ENCODE data around the gene ZNF621. TPM values are rescaled to one million over a fixed set of nuclear protein-coding genes. Genes with fewer than 3 reads are reported as not detected.

Gene ZNF621
- total and polyA plus RNA-seq, 2 donors (not counting 1 experiment from before 2014, with no cell fraction given): 23.1 to 23.3 TPM

DNA sequence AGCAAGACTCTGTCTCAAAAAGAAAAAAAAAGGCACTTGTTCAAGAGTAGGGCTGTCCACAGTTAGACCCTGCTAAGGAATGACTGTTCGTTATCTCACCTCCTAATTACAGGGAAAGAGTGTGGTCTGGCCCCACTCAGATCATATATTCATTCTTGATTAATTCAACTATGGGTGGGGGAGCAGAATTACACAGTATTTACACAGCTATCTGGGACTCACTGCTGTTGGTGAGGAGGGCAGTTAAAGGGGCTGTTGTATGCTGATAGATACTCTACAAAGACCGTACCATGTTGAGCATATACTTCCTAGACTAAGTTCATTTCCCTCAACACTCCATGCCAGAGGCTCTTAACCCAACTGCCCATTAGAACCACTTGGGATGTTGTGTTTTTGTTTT, 22.7 kb upstream of the ZNF621 start:
- TF ChIP-seq, protein P1, sequence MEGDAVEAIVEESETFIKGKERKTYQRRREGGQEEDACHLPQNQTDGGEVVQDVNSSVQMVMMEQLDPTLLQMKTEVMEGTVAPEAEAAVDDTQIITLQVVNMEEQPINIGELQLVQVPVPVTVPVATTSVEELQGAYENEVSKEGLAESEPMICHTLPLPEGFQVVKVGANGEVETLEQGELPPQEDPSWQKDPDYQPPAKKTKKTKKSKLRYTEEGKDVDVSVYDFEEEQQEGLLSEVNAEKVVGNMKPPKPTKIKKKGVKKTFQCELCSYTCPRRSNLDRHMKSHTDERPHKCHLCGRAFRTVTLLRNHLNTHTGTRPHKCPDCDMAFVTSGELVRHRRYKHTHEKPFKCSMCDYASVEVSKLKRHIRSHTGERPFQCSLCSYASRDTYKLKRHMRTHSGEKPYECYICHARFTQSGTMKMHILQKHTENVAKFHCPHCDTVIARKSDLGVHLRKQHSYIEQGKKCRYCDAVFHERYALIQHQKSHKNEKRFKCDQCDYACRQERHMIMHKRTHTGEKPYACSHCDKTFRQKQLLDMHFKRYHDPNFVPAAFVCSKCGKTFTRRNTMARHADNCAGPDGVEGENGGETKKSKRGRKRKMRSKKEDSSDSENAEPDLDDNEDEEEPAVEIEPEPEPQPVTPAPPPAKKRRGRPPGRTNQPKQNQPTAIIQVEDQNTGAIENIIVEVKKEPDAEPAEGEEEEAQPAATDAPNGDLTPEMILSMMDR (conservative IDR thresholded peaks at IDR 0.05 in 1 of 2, IDR thresholded peaks at IDR 0.05 in 1 of 2; ENCODE audit: low read depth in 1 of 2, low read length in 2 of 2): no peak
- no peak for TF ChIP-seq EZH2 (IDR thresholded peaks at IDR 0.05; ENCODE audit: low read length, missing control alignments)
- H3K27me3 ChIP-seq (ENCODE audit: control insufficient read depth, insufficient read depth, low read length): no peaks in the 10 kb centered on the region
- H4K20me1 ChIP-seq (ENCODE audit: control insufficient read depth, extremely low read depth, insufficient read depth, low read length): no peaks in the 10 kb centered on the region
- no peak for DNase-seq (ENCODE audit: low read depth in 2 of 2)
- H3K36me3 ChIP-seq (ENCODE audit: control insufficient read depth, insufficient read depth, low read length): no peaks in the 10 kb centered on the region
- no peak overlapping the region for H3K4me3 ChIP-seq (replicated peaks in 1 of 4; ENCODE audit: control extremely low read depth in 1 of 4, insufficient read depth in 1 of 4, low read depth in 3 of 4, low read length in 4 of 4)
- no peak overlapping the region for H3K9ac ChIP-seq (ENCODE audit: insufficient read depth, low read length)
- no peak overlapping the region for H2AFZ ChIP-seq (ENCODE audit: low read length)
- H3K9me3 ChIP-seq (ENCODE audit: control insufficient read depth, insufficient read depth, low read depth, low read length): no peaks in the 10 kb centered on the region
- no peak overlapping the region for H3K4me2 ChIP-seq (ENCODE audit: extremely low read depth, insufficient read depth, low read length)
- H3K79me2 ChIP-seq (ENCODE audit: control insufficient read depth, insufficient read depth, low read length): no peaks in the 10 kb centered on the region
- H3K27ac ChIP-seq (ENCODE audit: insufficient read depth, low read length): no peak overlapping the region
- H3K4me1 ChIP-seq (ENCODE audit: control insufficient read depth, extremely low read depth, insufficient read depth, low read length): peaks cover 6% of the 10 kb centered on the region

DNA sequence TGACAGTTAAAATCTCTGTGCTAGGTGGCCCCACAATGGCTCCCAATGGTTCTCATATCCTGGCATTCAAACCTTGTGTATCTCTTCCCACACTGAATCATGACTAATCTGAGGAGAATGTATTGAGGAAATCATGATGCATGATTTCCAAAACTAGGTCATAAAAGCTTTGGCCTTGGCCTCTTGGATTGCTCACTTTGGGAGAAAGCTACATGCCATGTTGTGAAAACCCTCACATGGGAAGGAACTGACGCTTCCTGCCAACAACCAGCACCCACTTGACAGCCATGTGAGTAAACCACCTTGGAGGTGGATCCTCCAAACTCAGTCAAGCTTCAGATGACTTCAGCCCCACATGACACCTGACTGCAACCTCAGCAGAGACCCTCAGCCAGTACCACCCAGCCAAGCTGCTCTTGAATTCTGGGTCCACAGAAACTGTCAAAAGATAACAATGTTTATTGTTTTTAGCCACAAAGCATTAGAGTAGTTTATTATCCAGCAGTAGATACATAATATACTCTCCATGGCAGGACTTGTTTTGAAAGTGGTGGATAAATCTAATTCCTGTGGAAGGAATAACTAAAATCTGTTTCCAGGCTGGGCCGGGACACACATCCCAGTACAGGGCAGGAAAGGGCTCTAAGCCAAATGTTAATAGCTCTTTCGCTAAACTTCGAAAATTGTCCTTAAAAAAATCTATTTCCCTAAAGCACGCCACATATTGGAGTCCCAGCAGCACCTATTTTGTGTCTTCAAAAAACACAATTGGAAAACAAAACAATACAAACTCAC, 19.9 kb upstream of the ZNF621 start:
- Histone ChIP-seq H3K27ac (ENCODE audit: insufficient read depth, low read length) (peak overlapping the region; percentile 56), H3K4me3 (replicated peaks in 1 of 4; ENCODE audit: control extremely low read depth in 1 of 4, insufficient read depth in 1 of 4, low read depth in 3 of 4, low read length in 4 of 4) (peak overlapping the region in 2 of 4 experiments; percentile 69 to 75), H3K9me3 (ENCODE audit: control insufficient read depth, insufficient read depth, low read depth, low read length) (no peaks in the 10 kb centered on the region), H3K4me1 (ENCODE audit: control insufficient read depth, extremely low read depth, insufficient read depth, low read length) (peaks cover 6% of the 10 kb centered on the region), H3K27me3 (ENCODE audit: control insufficient read depth, insufficient read depth, low read length) (no peaks in the 10 kb centered on the region), H3K36me3 (ENCODE audit: control insufficient read depth, insufficient read depth, low read length) (no peaks in the 10 kb centered on the region), H3K79me2 (ENCODE audit: control insufficient read depth, insufficient read depth, low read length) (no peaks in the 10 kb centered on the region), H2AFZ (ENCODE audit: low read length) (no peak overlapping the region), H4K20me1 (ENCODE audit: control insufficient read depth, extremely low read depth, insufficient read depth, low read length) (no peaks in the 10 kb centered on the region), H3K9ac (ENCODE audit: insufficient read depth, low read length) (no peak overlapping the region), H3K4me2 (ENCODE audit: extremely low read depth, insufficient read depth, low read length) (no peak overlapping the region)
- peak; percentile 93 for DNase-seq (ENCODE audit: low read depth in 2 of 2)
- TF ChIP-seq EZH2 (IDR thresholded peaks at IDR 0.05; ENCODE audit: low read length, missing control alignments): no peak
- TF ChIP-seq, protein P1 (conservative IDR thresholded peaks at IDR 0.05 in 1 of 2, IDR thresholded peaks at IDR 0.05 in 1 of 2; ENCODE audit: low read depth in 1 of 2, low read length in 2 of 2): no peak

DNA sequence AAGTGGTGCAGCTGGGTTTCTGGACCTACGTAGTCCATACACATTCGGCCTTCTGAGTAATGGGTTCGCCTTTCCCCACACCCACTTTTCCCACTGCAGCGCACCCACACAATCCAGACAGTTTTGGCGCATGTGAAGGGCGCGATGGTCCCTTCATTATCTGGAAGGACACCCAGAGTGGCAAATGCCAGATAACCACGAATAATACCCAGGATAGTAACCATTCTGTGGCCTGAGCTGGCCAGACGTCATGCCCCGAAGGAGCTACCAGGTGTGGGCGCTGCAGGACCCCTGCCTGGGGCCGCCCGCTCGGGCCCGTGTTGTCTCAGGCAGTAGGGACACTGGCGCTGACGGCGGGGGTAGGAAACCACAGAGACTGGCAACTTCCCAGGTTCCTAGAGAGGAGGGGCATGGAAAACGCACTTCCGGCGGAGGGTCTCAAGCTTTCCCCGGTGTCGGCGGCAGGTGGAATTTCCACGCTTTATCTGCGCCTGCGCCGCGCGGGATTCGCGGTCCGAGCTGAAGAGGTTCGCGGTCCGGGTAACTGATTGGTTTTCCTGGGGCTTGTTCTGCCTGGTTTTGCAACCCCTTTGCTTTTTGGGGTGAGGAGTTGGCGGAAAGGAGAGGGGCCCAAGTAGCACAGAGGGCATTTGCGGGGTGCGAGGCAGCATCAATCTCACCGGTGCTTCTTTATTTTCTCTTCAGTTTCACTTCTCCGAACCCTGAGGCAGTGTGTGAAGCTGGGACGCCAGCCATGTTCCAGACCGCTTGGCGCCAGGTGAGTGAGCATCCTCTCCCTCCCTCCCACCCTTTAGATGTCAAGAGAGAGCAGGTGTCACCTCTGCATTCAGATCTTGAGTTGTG, 18.9 kb upstream of the ZNF621 start, which contains the start of gene ZNF620:
ZNF620 (plus strand) TSS at position 441 of the 864 bp plus-strand sequence; CDS start at position 755, 314 bp downstream.
- Histone ChIP-seq H3K4me1 (ENCODE audit: control insufficient read depth, extremely low read depth, insufficient read depth, low read length) (peaks cover 6% of the 10 kb centered on the region), H3K4me2 (ENCODE audit: extremely low read depth, insufficient read depth, low read length) (peak within 1 kb of the TSS; percentile 79), H4K20me1 (ENCODE audit: control insufficient read depth, extremely low read depth, insufficient read depth, low read length) (no peaks in the 10 kb centered on the region), H3K27me3 (ENCODE audit: control insufficient read depth, insufficient read depth, low read length) (no peaks in the 10 kb centered on the region), H3K9ac (ENCODE audit: insufficient read depth, low read length) (peak within 1 kb of the TSS; percentile 45), H2AFZ (ENCODE audit: low read length) (peak within 1 kb of the TSS; percentile 86), H3K36me3 (ENCODE audit: control insufficient read depth, insufficient read depth, low read length) (no peaks in the 10 kb centered on the region), H3K27ac (ENCODE audit: insufficient read depth, low read length) (peak within 1 kb of the TSS; percentile 56), H3K9me3 (ENCODE audit: control insufficient read depth, insufficient read depth, low read depth, low read length) (no peaks in the 10 kb centered on the region), H3K79me2 (ENCODE audit: control insufficient read depth, insufficient read depth, low read length) (no peaks in the 10 kb centered on the region), H3K4me3 (replicated peaks in 1 of 4; ENCODE audit: control extremely low read depth in 1 of 4, insufficient read depth in 1 of 4, low read depth in 3 of 4, low read length in 4 of 4) (peak within 1 kb of the TSS; percentile 46 to 75 (median 62))
- TF ChIP-seq EZH2 (IDR thresholded peaks at IDR 0.05; ENCODE audit: low read length, missing control alignments): no peak
- TF ChIP-seq, protein P1 (conservative IDR thresholded peaks at IDR 0.05 in 1 of 2, IDR thresholded peaks at IDR 0.05 in 1 of 2; ENCODE audit: low read depth in 1 of 2, low read length in 2 of 2): peak in 1 of 2 donors; percentile 38
- peak; percentile 59 to 62 for DNase-seq (ENCODE audit: low read depth in 2 of 2)
